WERI-Rb-1 (cell line): Measurements from ENCODE around the gene MCOLN1.

Experiments
- DNase-seq: peaks from one replicate; pipeline ENCODE4 v3.0.0-alpha.2; 2020
- H3K27ac ChIP-seq: fragments of 250-450 bp; sonication (Bioruptor Pico); 2 replicates; pipeline ENCODE4 v1.5.1; 2020; ENCODE audit warnings: mild to moderate bottlenecking, moderate library complexity
- H3K27me3 ChIP-seq: fragments of 250-450 bp; sonication (Bioruptor Pico); 2 replicates; pipeline ENCODE4 v1.5.1; 2021; ENCODE audit warnings: mild to moderate bottlenecking, low read depth, moderate library complexity; ENCODE audit not compliant: insufficient read depth, severe bottlenecking
- H3K36me3 ChIP-seq: fragments of 250-450 bp; sonication (Bioruptor Pico); 2 replicates; pipeline ENCODE4 v1.5.1; 2020; ENCODE audit warnings: mild to moderate bottlenecking, moderate library complexity
- H3K4me3 ChIP-seq: 2 replicates; pipeline ENCODE4 v1.5.1; 2011; ENCODE audit warnings: low read depth, mild to moderate bottlenecking, control low read depth, low read length
- H3K9me3 ChIP-seq: fragments of 250-450 bp; sonication (Bioruptor Pico); 2 replicates; pipeline ENCODE4 v1.5.1; 2021; ENCODE audit warnings: mild to moderate bottlenecking, moderate library complexity; ENCODE audit not compliant: severe bottlenecking
- CTCF ChIP-seq: IDR thresholded peaks from 2 replicates; pipeline ENCODE4 v1.5.1; 2011; ENCODE audit warnings: low read depth, mild to moderate bottlenecking, control low read depth, inconsistent platforms, low read length

Gene MCOLN1

GRCh38 chr19:7524992-7525739 lies 2.7 kb downstream of the MCOLN1 start:
- H3K27me3 ChIP-seq: no peaks in the 10 kb centered on the region
- DNase-seq: no peak
- no peak for TF ChIP-seq CTCF
- no peaks in the 10 kb centered on the region for H3K9me3 ChIP-seq
- no peak overlapping the region for H3K4me3 ChIP-seq
- peaks cover 6% of the 10 kb centered on the region for H3K36me3 ChIP-seq
- H3K27ac ChIP-seq: no peak overlapping the region

- H3K27ac ChIP-seq: no peak overlapping the region
- H3K27me3 ChIP-seq: no peaks in the 10 kb centered on the region
- no peaks in the 10 kb centered on the region for H3K9me3 ChIP-seq
- H3K4me3 ChIP-seq: no peak overlapping the region
- DNase-seq: no peak
- TF ChIP-seq CTCF: no peak
- peaks cover 6% of the 10 kb centered on the region for H3K36me3 ChIP-seq
These were observed 3.9 kb downstream of the MCOLN1 start for GRCh38 chr19:7526059-7526929.

- TF ChIP-seq CTCF: no peak
- peaks cover 6% of the 10 kb centered on the region for H3K36me3 ChIP-seq
- H3K4me3 ChIP-seq: no peak overlapping the region
- DNase-seq: no peak
- H3K9me3 ChIP-seq: no peaks in the 10 kb centered on the region
- no peaks in the 10 kb centered on the region for H3K27me3 ChIP-seq
- H3K27ac ChIP-seq: no peak overlapping the region
These were observed 5.2 kb downstream of the MCOLN1 start for GRCh38 chr19:7527516-7528191.

DNA sequence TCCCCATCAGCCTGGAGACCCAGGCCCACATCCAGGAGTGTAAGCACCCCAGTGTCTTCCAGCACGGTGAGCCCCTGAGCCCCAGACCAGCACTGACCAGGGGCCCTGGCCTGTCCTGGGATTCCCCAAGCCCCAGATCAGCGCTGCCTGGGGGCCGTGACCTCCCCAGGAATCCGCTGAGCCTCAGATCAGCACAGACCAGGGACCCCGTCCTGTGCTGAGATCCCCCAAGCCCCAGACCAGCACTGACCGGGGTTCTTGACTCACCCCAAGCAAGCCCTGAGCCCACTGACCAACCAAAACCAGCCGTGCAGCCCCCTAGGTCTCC lies 5.7 kb downstream of the MCOLN1 start:
- peaks cover 6% of the 10 kb centered on the region for H3K36me3 ChIP-seq
- H3K27me3 ChIP-seq: no peaks in the 10 kb centered on the region
- no peak for TF ChIP-seq CTCF
- H3K9me3 ChIP-seq: no peaks in the 10 kb centered on the region
- H3K27ac ChIP-seq: no peak overlapping the region
- no peak overlapping the region for H3K4me3 ChIP-seq
- no peak for DNase-seq

GRCh38 chr19:7528522-7529245 lies 6.3 kb downstream of the MCOLN1 start:
- TF ChIP-seq CTCF: no peak
- no peaks in the 10 kb centered on the region for H3K9me3 ChIP-seq

More at GRCh38 chr19:7528522-7529245, 6.3 kb downstream of the MCOLN1 start:
- Histone ChIP-seq H3K27me3 (no peaks in the 10 kb centered on the region), H3K27ac (no peak overlapping the region), H3K36me3 (peaks cover 6% of the 10 kb centered on the region), H3K4me3 (no peak overlapping the region)
- DNase-seq: no peak
